GM12878 (cell line): ENCODE data around the gene DNMT1. TPM values are rescaled to one million over a fixed set of nuclear protein-coding genes. Genes with fewer than 3 reads are reported as not detected.

Source experiments
- DPF2 ChIP-seq: fragments of 450-650 bp; IDR thresholded peaks from 2 replicates; pipeline ENCODE4 v1.6.1; 2017; ENCODE audit warnings: mild to moderate bottlenecking
- EZH2 ChIP-seq: IDR thresholded peaks from 2 replicates; pipeline ENCODE4 v1.6.1; 2012; ENCODE audit warnings: low read depth, mild to moderate bottlenecking, control low read depth, inconsistent platforms, low read length, borderline replicate concordance; ENCODE audit not compliant: control insufficient read depth
- HDAC6 ChIP-seq: fragments of 200-600 bp; sonication (generic); IDR thresholded peaks from one replicate; pipeline ENCODE4 v1.8.0; 2017; ENCODE audit warnings: antibody characterized with exemption; ENCODE audit not compliant: unreplicated experiment
- KLF5 ChIP-seq: fragments of 450-650 bp; IDR thresholded peaks from 2 replicates; pipeline ENCODE4 v1.6.1; 2014; ENCODE audit warnings: mild to moderate bottlenecking; ENCODE audit not compliant: partially characterized antibody
- TBL1XR1 ChIP-seq: IDR thresholded peaks from 2 replicates; pipeline ENCODE4 v1.6.1; 2012; ENCODE audit warnings: low read depth, low read length, improper control_type of control experiment
- ZZZ3 ChIP-seq: IDR thresholded peaks from 2 replicates; pipeline ENCODE4 v1.6.1; 2011; ENCODE audit warnings: low read depth; ENCODE audit not compliant: control insufficient read depth, insufficient read length
- polyA plus RNA-seq, 11 experiments: library from polyadenylated mRNA; depleted of rRNA in 4 of 11; unstranded in 6 of 11; stranded (reverse) in 5 of 11; fragments of >200 nt; fragmentation: Nextera tagmentation in 4 of 11; fragmentation: Illumina TruSeq in 1 of 11; extraction: Ambion mirVana in 4 of 11; extraction: Trizol in 1 of 11; gene quantifications; 1 replicate in 1 of 11; 2 replicates in 10 of 11; pipeline versions ENCODE4 v1.2.1 to v1.2.3, GENCODE V29; 2011 to 2016; ENCODE audit warnings: inconsistent platforms in 2 of 11, missing spikeins in 2 of 11, low read depth in 1 of 11
- total RNA-seq, 4 experiments: library from RNA; depleted of rRNA in 3 of 4; stranded (reverse); fragments of >200 nt in 3 of 4; fragmentation: Illumina TruSeq in 1 of 4; extraction: Trizol in 1 of 4; gene quantifications; 2 replicates each; pipeline versions ENCODE4 v1.2.1 to v1.2.3, GENCODE V29; 2013 to 2021
- TF ChIP-seq, protein P1 (sequence below): IDR thresholded peaks from 2 replicates; pipeline ENCODE4 v1.6.1; 2012; ENCODE audit warnings: mild to moderate bottlenecking, low read depth, low read length

DNMT1 gene
- total and polyA plus RNA-seq, 10 of the 15 experiments (the other 5 are each of a cell fraction or from before 2014, with no cell fraction given): 70.0 to 290 (median 133) TPM

DNA sequence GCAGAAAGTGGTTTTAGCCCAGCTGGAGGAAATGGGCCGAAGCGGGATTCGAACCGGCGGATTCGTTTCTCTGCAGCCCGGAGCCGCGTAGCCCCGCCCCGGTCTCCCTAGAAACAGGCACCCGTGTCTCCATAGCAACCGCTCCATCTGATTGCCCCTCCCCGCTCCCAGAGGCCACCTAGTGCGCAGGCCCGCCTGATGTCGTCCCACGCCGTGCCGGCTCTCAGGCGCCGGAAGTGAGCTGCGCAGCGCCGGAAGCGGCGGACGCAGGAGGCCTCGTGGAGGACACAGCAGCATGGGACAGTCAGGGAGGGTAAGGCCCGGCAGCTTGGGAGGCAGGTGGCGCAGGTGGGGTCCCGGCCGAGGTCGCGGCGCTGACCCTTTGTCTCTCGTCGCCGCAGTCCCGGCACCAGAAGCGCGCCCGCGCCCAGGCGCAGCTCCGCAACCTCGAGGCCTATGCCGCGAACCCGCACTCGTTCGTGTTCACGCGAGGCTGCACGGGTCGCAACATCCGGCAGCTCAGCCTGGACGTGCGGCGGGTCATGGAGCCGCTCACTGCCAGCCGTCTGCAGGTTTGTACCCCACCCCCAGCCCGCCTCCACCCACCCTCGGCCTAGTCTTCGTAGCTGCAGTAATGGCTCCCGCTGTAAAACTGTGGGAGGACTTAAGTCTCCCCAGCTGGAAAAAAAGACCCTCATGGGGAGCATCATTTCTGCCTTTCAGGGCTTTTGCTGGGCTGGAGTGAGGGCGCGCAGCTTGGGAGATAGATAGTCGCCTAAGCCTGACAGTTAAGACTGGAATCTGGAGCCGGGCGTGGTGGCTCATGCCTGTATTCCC, 88.4 kb downstream of the DNMT1 start, which contains the start of gene PPAN (continued):
- TF ChIP-seq DPF2: 0 out of 2 replicates have a peak, but pooled peaks have one; percentile 15
- TF ChIP-seq, protein P1, sequence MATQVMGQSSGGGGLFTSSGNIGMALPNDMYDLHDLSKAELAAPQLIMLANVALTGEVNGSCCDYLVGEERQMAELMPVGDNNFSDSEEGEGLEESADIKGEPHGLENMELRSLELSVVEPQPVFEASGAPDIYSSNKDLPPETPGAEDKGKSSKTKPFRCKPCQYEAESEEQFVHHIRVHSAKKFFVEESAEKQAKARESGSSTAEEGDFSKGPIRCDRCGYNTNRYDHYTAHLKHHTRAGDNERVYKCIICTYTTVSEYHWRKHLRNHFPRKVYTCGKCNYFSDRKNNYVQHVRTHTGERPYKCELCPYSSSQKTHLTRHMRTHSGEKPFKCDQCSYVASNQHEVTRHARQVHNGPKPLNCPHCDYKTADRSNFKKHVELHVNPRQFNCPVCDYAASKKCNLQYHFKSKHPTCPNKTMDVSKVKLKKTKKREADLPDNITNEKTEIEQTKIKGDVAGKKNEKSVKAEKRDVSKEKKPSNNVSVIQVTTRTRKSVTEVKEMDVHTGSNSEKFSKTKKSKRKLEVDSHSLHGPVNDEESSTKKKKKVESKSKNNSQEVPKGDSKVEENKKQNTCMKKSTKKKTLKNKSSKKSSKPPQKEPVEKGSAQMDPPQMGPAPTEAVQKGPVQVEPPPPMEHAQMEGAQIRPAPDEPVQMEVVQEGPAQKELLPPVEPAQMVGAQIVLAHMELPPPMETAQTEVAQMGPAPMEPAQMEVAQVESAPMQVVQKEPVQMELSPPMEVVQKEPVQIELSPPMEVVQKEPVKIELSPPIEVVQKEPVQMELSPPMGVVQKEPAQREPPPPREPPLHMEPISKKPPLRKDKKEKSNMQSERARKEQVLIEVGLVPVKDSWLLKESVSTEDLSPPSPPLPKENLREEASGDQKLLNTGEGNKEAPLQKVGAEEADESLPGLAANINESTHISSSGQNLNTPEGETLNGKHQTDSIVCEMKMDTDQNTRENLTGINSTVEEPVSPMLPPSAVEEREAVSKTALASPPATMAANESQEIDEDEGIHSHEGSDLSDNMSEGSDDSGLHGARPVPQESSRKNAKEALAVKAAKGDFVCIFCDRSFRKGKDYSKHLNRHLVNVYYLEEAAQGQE: no peak
- no peak for TF ChIP-seq EZH2
- TF ChIP-seq KLF5: peak; percentile 31
- TF ChIP-seq TBL1XR1: peak; percentile 77; the same call in 1 of the 2 replicates
- no peak for TF ChIP-seq HDAC6
- no peak for TF ChIP-seq ZZZ3
